Brain microvascular endothelial cell (primary cell): ENCODE measurements around the gene TPRN.

Experiments
- DNase-seq: peaks from one replicate; pipeline ENCODE4 v3.0.0-alpha.2; 2020
- H3K27ac ChIP-seq: fragments of 250-450 bp; sonication (Bioruptor Pico); 2 replicates; pipeline ENCODE4 v1.5.1; 2020; ENCODE audit warnings: mild to moderate bottlenecking, moderate library complexity
- H3K27me3 ChIP-seq: fragments of 250-450 bp; sonication (Bioruptor Pico); replicated peaks from 2 replicates; pipeline ENCODE4 v1.5.1; 2020; ENCODE audit warnings: mild to moderate bottlenecking
- H3K36me3 ChIP-seq: fragments of 250-450 bp; sonication (Bioruptor Pico); replicated peaks from 2 replicates; pipeline ENCODE4 v1.5.1; 2020; ENCODE audit warnings: mild to moderate bottlenecking
- H3K4me3 ChIP-seq: 2 replicates; pipeline ENCODE4 v1.5.1; 2011; ENCODE audit warnings: low read depth, mild to moderate bottlenecking, control low read depth, low read length, moderate library complexity
- in situ Hi-C: cut with HindIII; loops from 2 replicates; pipeline ENCODE4 v1.10.0; 2017; ENCODE audit warnings: low sequenced_read_pairs, low pct_ligation_motif_present
- TF ChIP-seq, protein P1 (sequence below): IDR thresholded peaks from 2 replicates; pipeline ENCODE4 v1.5.1; 2011; ENCODE audit warnings: low read depth, mild to moderate bottlenecking, moderate library complexity, low read length, control low read depth, inconsistent platforms; ENCODE audit errors: missing control alignments

Gene TPRN

GRCh38 chr9:137192859-137193258, 7.7 kb downstream of the TPRN start:
- Histone ChIP-seq H3K4me3 (no peak overlapping the region), H3K27me3 (no peaks in the 10 kb centered on the region), H3K36me3 (peaks cover 13% of the 10 kb centered on the region), H3K27ac (no peak overlapping the region)
- TF ChIP-seq, protein P1, sequence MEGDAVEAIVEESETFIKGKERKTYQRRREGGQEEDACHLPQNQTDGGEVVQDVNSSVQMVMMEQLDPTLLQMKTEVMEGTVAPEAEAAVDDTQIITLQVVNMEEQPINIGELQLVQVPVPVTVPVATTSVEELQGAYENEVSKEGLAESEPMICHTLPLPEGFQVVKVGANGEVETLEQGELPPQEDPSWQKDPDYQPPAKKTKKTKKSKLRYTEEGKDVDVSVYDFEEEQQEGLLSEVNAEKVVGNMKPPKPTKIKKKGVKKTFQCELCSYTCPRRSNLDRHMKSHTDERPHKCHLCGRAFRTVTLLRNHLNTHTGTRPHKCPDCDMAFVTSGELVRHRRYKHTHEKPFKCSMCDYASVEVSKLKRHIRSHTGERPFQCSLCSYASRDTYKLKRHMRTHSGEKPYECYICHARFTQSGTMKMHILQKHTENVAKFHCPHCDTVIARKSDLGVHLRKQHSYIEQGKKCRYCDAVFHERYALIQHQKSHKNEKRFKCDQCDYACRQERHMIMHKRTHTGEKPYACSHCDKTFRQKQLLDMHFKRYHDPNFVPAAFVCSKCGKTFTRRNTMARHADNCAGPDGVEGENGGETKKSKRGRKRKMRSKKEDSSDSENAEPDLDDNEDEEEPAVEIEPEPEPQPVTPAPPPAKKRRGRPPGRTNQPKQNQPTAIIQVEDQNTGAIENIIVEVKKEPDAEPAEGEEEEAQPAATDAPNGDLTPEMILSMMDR: no peak
- in situ Hi-C loops: no loop called here
- DNase-seq: no peak

DNA sequence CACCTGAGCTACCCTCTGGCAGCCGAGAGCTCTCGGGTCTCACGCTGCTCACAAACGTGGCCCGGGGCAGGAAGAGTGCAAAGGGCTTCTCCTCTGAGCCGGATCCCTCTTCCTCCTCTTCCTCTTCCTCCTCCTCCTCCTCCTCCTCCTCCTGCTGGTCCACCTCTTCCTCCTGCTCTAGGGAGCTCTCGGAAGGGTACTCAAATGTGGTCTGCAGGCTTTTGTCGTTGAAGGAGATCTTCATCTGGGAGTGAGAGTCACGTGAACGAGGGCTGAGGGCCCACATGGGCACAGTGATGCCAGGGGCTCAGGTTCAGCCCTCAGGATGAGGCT, 8.1 kb downstream of the TPRN start:
- H3K27ac ChIP-seq: no peak overlapping the region
- in situ Hi-C loops: no loop called here
- no peak for DNase-seq
- no peaks in the 10 kb centered on the region for H3K27me3 ChIP-seq
- TF ChIP-seq, protein P1: no peak
- peaks cover 13% of the 10 kb centered on the region for H3K36me3 ChIP-seq
- no peak overlapping the region for H3K4me3 ChIP-seq

- Histone ChIP-seq H3K36me3 (peaks cover 13% of the 10 kb centered on the region), H3K27me3 (no peaks in the 10 kb centered on the region), H3K27ac (no peak overlapping the region), H3K4me3 (no peak overlapping the region)
- DNase-seq: no peak
- in situ Hi-C loops: no loop called here
- TF ChIP-seq, protein P1: no peak
Observed at GRCh38 chr9:137191691-137192447, 8.7 kb downstream of the TPRN start.

- in situ Hi-C loops: no loop called here
- no peak for DNase-seq
- Histone ChIP-seq H3K36me3 (peaks cover 13% of the 10 kb centered on the region), H3K27me3 (no peaks in the 10 kb centered on the region), H3K4me3 (no peak overlapping the region), H3K27ac (no peak overlapping the region)
- TF ChIP-seq, protein P1: no peak
Observed at GRCh38 chr9:137191245-137191644, 9.3 kb downstream of the TPRN start.

GRCh38 chr9:137190315-137190856, 10.2 kb downstream of the TPRN start:
- no peaks in the 10 kb centered on the region for H3K27me3 ChIP-seq
- in situ Hi-C loops: no loop called here
- peaks cover 13% of the 10 kb centered on the region for H3K36me3 ChIP-seq
- no peak overlapping the region for H3K27ac ChIP-seq
- TF ChIP-seq, protein P1: no peak
- H3K4me3 ChIP-seq: no peak overlapping the region
- DNase-seq: no peak
